HG03521 (cell line): Measurements from ENCODE around the gene RP2.

ENCODE experiments used
- ATAC-seq: cut with Tn5 transposase; IDR thresholded peaks from one replicate; pipeline ENCODE4 v1.9.1; 2021; ENCODE audit warnings: mild to moderate bottlenecking, moderate library complexity; ENCODE audit not compliant: unreplicated experiment

The RP2 gene

DNA sequence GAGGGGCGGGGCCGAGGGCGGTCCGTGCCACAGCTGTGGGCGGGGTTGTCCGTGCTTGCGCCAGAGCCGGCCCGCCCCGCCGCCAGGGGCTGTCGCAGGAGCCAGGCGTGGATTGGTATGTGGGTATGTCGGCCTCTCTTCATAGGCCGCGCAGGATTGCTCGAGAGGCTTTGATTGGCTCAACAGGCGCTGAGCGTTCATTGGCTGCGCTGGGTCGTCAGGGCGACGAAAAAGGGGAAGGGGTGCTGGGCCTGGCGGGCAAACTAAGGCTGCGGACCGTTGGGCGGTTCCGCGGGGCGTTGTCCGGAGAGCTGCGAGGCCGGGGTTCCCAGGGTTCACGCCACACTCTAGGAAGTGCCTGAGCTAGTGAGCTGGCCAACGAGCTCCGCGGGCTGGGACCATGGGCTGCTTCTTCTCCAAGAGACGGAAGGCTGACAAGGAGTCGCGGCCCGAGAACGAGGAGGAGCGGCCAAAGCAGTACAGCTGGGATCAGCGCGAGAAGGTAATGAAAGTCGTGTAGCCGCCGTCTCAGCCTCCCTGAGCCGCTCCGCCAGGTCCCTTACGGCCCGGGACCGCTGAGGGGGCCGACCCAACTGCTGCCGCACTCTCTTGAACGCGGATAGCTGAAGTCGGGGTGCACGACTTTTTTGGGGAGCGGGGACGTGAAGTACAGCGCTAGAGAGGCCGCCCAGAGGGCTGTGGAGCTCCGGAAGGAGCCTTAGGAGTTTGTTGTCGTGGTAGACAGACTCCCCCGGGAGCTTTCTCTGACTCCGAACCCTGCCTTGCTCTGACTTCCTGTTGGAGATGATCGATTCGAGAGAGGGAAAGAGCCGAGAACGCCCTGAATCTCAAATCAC, at the start of gene RP2:
Gene RP2 (plus strand): TSS at position 343 of the 857 bp plus-strand sequence. CDS start 58 bp downstream, at position 401.
- ATAC-seq = peak; percentile 91

DNA sequence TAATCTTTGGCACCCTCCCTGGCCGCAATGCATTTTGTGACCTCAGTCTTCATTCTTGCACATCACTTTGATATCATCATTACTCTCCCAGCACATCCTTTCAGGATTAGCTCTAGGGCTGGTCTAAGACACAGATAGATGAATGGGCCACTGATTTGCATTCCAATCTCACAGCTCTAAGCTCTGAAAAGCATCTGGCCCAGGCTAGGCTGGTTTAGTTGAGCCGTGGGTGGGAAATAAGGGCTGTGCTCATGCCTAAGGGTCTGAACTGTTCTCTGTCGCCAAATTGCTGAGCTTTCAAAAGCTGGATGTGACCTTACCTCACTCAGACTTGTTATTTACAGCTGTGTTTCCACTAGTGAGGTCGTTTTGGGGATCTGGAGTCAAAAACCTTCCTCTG, 47.9 kb upstream of the RP2 start:
- ATAC-seq = no peak

DNA sequence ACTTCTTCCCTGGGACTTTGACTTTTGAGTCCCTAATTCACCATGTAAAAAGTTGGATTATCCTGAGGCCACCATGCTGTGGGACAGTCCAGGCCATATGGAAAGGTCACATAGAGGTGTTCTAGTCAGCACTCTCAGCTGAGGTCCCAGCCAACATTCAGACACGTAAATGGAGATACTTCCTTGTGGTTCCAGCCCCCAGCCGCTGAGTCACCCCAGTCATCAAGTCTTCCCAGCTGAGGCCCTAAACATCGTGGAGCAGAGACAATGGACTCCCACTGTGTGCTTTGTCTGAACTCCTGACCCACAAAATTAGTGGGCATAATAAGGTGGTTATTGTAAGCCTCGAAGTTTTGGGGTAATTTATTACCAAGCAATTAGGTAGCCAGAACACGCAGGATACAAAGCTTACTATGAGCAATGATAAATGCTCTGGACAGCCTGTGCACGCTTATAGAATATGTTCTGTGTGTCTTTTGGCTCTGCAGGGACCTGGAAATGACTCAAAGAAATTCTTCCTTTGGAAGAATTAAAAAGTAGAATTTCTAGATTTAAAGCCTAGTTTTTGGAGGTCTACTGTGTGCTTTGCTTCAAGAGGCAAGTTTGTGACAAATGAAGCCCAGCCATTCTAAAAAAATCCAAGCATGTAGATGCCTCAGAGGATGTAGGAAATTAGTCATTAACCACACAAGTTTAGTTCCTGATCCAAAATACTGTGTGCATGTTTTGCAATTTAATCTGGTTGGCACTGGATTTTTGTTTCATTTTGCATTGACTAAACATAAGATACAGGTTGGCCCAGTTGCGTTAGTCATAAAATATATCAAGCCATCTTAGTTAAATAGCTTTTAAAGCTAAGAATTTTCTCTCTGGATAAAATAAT, 44.7 kb upstream of the RP2 start:
- ATAC-seq = peak; percentile 50

DNA sequence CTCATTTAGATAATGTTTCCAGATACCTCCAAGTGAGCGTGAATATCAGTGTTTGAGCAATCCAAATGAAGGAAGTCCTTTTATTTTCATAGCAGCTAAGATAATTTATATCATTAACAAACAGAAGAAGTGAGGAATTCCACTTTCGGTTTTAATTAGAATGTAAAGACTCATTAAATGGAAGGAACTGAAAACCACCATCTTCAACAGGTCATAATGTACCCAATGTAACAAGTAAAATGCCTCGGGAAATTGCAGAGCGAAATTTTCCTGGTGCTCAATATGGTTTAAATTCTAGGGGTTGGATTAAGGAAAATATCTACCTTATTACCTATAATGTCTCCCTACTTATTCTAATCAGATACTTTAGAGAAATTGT, 44.0 kb upstream of the RP2 start:
- no peak for ATAC-seq

DNA sequence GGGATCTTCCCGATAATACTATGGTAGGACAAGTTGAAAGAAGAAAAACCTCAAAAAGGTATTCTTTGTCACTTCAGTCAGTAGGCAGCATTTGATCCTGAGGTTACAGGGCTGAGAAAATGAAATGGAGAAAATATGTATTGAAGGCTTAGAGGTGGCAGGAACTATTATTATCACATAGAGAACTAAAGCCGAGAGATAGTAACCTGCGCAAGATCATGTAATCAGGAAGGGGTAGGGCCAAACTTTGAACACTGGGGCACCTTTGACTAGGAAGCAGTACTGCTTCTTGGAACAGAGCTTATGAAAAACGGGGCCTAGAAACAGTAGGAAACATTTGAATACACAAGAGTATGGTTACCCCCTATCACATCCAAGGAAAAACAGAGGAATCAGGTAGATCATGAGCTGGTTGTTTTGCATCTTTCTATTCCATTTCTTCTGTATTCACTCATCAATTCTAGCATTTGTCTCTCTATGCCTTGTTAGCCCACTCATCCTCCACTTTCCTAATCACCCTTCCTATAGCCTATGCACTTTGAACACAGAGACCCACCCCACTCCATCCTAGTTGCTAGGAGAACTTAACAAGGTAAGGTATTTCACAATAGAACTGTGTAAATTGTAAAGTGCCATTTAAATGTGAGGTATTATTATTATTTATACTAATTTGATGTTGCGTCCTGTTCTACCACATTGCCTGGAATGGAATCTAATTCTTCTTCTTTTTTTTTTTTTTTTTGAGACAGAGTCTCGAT, 43.3 kb upstream of the RP2 start:
- no peak for ATAC-seq

DNA sequence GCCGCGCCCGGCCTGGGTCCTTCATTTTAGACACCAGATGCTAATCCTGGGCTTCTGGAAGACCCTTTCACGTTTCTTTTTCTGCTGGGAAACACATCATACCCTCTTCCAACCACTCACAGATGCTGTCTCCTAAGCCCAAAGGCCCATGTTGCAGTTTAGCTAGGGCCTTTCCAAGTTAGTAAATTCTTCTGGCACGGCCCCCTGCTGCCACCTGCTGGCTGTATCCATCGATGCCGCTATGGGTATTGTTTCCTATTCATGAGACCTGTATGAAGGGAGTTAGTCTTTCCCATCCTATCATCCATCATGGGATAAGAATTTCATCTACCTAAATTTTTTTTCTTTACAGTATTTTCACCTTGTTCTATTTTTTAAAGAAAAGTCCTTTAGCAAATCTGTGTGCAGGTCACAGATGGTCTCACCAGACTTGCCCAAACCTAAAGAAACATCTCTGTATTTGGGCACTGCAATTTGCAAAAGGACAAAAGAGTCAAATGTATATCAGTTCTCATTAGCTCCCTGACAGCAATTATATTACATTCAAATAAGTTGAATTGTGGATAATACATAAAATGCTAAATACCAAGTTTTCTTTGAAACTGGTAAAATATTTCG, 40.2 kb upstream of the RP2 start:
- ATAC-seq = no peak

DNA sequence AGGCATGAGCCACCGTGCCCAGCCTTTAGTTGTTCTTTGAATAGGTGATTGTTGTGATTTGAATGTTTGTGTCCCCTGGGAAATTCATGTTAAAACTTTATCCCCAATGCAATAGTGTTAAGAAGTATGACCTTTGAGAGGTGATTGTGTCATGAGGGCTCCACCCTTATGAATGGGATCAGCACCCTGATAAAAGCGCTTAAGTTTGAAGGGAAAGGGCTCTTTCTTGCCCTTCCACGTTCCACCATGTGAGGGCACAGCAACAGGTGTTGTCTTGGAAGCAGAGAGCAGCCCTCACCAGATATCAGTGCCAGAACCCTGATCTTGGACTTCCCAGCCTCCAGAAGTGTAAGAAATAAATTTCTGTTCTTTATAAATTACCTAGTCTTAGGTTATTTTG, 33.7 kb upstream of the RP2 start:
- no peak for ATAC-seq

DNA sequence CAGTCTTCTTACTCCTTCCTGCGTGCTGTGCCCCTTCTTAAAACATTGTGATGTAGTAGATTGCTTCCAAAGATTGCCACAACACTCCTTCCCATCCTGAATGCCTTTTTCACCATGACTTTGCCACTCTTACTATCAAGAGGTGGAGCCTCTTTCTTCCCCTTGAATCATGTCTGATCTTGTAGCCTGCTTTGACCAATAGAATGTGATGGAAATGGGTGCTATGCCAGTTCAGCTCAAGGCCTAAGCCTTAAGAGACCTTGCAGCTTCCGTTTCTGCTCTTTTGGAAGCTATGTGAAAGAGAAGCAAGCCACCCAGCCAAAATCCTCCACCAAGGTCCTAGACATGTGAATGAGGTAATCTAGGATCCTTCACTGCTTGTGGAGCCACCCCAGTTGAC, 31.6 kb upstream of the RP2 start:
- no peak for ATAC-seq

DNA sequence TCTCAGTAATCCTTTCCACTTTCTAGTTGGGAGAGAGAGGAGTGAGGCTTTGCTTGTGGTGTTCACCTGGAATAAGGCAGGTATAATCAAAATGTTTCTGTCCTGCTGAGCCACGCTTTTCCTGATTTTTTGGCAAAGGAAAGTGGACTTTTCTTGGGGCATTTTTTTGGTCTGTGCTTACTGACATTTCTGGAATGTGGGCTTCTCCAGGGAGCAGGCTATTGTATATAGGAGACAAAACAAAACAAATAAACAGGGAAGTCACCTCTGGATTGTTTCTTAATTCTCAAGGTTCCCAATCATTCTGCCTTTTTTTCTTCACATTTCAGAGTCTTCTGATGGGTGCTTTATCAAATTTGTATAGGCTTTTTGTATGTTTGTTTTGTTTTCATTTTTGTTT, 25.7 kb upstream of the RP2 start:
- no peak for ATAC-seq

DNA sequence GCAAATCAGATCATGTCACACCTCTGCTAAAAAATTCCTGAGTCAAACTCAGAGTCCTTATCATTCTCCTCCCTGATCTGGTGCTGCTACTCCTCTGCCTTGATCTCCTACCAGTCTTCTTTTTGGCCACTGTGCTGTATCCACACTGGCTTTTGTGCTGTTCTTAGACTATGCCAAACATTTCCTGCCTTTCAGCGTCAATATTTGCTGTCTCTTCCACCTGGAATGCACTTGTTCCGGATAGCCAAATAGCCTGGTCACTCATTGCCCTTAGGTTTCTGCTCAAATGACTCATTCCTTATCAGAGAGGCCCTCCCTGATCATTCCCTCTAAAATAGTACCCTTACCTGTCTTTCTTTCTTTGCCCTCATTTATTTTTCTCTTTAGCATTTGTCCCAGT, 24.4 kb upstream of the RP2 start:
- ATAC-seq = no peak

DNA sequence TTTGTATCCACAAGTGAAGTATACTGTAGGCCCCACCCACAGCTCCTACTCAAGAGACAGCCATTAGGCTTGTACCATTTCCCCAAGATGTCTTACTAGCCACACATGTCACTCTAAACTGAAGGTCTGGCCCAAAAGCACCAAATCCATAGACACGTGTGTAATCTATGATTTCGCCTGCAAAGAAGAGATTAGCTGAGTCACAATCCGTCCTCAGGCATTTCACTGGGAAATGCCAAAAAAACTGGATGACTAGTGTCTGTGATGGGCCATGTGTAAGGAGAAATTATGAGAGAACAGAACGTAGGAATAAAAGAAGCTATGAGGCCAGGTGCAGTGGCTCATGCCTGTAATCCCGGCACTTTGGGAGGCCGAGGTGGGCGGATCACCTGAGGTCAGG, 21.9 kb upstream of the RP2 start:
- ATAC-seq = no peak

DNA sequence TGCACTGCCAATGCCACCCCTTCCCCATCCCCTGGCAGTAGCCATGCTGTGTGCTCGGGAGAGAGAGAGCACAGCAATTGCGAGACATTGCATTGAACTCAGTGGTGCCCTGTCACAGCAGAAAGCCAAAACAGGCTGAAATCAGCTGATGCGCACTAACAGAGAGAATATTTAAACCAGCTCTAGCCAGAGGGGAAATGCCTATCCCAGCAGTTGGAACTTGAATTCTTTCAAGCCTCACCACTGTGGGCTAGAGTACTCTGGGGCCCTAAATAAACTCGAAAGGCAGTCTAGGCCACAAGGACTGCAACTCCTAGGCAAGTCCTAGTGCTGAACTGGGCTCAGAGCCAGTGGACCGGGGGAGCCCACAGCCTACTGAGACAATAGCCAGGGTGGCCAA, 17.7 kb upstream of the RP2 start:
- no peak for ATAC-seq

DNA sequence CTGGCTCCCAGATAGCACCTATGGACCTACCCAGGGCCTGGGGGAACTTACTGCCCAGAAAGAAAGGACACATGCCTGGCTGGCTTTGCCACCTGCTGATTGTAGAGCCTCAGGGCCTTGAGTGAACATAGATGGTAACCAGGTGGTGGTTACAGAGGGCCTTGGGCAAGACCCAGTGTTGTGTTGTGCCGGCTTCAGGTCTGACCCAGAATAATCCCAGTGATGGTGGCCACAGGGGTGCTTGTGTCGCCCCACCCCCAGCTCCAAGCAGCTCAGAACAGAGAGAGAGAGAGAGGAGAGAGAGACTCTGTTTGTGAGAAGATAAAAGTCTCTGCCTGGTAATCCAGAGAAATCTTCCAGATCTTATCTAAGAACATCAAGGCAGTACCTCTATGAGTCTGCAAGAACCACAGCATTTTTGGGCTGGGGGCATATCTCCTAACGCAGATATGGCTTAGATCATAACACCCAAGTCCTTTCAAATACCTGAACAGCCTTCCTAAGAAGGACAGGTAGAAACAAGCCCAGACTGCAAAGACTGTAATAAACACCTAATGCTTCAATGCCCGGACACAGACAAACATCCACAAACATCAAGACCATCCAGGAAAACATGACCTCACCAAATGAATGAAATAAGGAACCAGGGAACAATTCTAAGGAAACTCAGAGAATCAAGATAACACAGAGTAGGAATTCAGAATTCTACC, 16.3 kb upstream of the RP2 start:
- ATAC-seq = no peak

DNA sequence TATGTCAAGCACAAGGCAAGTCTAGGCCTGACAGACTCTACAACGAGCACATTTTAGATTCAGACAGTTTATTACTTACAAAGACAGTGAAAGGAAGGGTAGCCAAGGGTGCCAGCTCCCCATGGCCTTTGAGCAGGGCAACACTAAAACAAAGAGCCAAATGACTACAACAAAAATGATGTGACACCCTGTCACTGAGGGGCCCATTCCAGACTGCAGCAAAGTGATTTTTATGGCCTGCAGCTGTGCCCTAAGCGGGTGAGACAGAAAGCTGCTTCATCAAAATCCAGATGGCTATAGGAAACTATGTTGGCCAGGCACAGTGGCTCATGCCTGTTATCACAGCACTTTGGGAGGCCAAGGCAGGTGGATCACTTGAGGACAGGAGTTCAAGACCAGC, 13.4 kb upstream of the RP2 start:
- ATAC-seq = no peak

DNA sequence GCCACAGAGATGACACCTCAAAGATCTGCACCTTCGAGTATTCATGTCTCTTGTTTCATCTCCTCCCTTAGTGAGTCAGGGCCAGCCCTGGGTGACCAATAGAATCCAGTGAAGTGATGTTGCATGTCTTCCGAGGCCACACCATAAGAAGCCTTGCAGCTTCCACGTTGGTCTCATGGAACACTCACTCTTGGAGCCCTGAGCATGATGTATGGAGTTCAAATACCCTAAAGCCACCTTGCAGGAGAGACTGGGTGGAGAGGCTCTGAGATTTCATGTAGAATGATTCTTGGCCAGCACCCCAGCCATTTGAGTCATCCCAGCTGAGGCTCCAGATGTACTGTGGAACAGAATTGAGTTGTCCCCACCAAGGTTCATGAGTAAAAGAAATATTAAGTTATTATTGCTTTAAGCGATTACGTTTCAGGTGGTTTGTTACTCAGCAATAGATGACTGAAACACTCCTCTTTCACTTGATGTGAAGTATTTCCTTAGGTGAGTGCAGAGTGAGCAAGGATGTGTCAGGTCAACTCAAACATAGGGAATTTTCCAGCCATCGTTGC, 5.0 kb upstream of the RP2 start:
- no peak for ATAC-seq

DNA sequence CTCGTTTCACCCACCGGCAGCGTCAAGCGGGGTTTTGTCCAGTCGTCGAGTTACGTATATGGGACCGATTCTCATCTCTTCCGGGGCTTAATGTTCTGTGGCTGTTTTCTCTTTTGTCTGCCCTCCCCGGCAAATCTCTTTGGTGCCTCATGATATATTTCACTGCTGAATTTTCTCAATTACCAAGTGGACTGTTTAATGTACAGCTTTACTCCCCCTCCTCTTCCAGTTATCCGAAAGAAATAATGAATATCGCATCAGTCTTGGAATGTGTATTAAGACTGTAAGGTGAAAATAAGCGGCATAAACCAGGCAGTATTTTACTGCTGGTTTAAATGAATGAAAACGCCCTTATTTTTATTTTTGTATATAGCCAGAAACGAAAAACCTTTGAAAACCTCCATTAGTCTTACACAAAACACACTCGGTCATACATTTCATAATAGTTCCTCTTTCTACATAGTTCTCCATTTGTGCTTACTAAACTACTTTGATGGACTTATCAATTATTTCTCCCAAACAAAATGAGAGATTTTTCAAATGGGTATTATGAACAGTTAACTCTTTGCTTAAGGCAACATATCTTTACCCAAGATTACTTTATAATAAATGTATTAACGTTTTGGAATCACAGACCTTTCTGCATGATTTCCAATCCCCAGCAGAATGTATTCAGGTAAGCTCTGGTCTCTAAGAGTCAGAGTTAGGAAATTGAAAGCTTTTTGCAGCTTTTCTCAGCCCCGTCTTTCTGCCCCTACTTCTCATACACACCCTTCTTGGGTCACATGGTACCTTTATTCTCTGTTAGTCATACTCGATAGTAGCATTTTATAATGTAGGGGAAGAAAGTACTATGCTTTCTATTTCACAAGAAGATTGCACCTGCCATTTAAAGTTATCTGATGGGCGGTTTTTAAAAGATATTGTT, 979 bp downstream of the RP2 start:
- no peak for ATAC-seq

DNA sequence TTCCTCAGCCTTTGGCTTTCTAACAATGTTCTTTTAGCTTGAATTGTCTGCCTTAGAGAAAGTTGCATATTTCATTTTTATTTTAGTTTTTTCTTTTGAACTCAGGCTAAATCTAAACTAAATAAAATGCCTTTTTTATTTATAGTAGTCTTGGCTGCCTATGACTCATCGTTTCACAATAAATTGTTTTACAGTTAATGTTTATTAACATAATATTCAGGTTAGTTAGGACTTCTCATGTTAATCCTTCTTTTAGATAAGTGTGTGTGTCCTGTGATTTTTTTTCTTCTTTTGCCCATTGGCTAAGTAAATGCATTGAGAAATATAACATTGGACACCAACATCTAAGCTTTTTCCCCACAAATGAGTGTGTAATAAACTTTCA, 1.6 kb downstream of the RP2 start:
- ATAC-seq = no peak

DNA sequence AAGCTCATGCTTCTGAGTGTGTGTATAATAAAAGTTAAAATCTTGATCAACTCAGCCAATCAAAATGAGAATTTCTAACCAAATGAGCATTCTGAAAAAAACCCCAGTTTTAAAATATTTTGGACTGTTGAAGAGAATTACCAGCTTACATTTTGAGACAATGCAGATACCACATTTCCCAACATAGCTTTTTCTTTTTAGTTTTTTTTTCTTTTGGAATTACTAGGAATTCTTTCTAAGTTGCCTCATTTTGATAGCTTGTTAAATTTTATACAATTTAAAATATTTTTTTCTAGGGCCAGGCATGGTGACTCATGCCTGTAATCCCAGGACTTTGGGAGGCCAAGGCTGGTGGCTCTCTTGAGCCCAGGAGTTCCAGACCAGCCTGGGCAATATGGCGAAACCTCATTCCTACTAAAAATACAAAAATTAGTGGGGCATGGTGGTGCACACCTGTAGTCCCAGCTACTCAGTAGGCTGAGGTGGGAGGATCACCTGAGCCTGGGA, 2.2 kb downstream of the RP2 start:
- no peak for ATAC-seq

DNA sequence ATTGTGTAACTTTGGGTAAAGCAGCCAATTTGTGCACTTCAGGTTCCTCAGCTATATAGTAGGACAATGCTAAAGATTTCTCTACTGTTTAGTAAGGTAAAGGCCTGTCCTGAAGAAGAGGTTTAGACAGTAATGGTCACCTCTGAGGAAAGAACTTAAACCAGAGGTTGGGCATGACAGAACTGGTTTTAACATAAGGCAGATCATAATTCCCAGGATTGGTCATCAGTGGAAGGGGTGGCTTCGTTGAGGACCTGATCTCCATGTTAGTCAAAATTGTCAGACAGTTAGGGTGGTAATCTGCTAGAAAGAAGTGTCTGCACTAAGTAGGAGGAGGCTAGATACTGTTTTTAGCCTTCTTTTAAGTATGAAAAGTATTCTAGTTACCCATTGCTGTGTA, 4.1 kb downstream of the RP2 start:
- no peak for ATAC-seq
